SU-DHL-6 (cell line): ENCODE measurements around the gene SPA17.

Experiments
- H2AFZ ChIP-seq: fragments of 200-600 bp; sonication (generic); 2 replicates; pipeline ENCODE4 v1.6.1; 2014; ENCODE audit warnings: low read depth, mild to moderate bottlenecking, moderate library complexity, mixed read lengths, antibody characterized with exemption, low read length; ENCODE audit not compliant: severe bottlenecking
- H3F3A ChIP-seq: fragments of 200-600 bp; shearing (Covaris generic); 2 replicates; pipeline ENCODE4 v1.6.0; 2016; ENCODE audit warnings: antibody characterized with exemption, mild to moderate bottlenecking; ENCODE audit not compliant: insufficient read depth
- H3K27ac ChIP-seq: fragments of 200-600 bp; sonication (generic); 2 replicates; pipeline ENCODE4 v1.5.1; 2016; ENCODE audit warnings: low read depth, mild to moderate bottlenecking, low read length, moderate library complexity, mixed read lengths
- H3K27me3 ChIP-seq: fragments of 200-600 bp; sonication (generic), shearing (Covaris generic); 2 replicates; pipeline ENCODE4 v1.6.0; 2014; ENCODE audit warnings: mild to moderate bottlenecking, low read length
- H3K36me3 ChIP-seq: fragments of 200-600 bp; sonication (generic); 2 replicates; pipeline ENCODE4 v1.6.1; 2014; ENCODE audit warnings: mild to moderate bottlenecking, low read length, mixed read lengths
- H3K4me2 ChIP-seq: fragments of 300-600, 200-600 bp; shearing (Covaris generic), sonication (generic); 2 replicates; pipeline ENCODE4 v1.6.0; 2014; ENCODE audit warnings: low read length, low read depth, mild to moderate bottlenecking; ENCODE audit not compliant: poor library complexity, severe bottlenecking
- H3K4me3 ChIP-seq: fragments of 200-600 bp; sonication (generic); 2 replicates; pipeline ENCODE4 v1.5.1; 2014; ENCODE audit warnings: antibody characterized with exemption, low read length, mild to moderate bottlenecking, mixed read lengths; ENCODE audit not compliant: insufficient read depth, poor library complexity, severe bottlenecking
- H3K79me2 ChIP-seq: fragments of 200-600 bp; sonication (generic); 2 replicates; pipeline ENCODE4 v1.6.1; 2014; ENCODE audit warnings: mild to moderate bottlenecking, low read length, moderate library complexity; ENCODE audit not compliant: insufficient read depth
- H3K9ac ChIP-seq: fragments of 200-600 bp; sonication (generic); 2 replicates; pipeline ENCODE4 v1.7.0; 2014; ENCODE audit warnings: mild to moderate bottlenecking, low read length
- H3K9me2 ChIP-seq: fragments of 200-600 bp; sonication (generic); replicated peaks from 2 replicates; pipeline ENCODE4 v1.6.1; 2014; ENCODE audit warnings: low read length; ENCODE audit not compliant: insufficient read depth
- H3K9me3 ChIP-seq: fragments of 200-600 bp; sonication (generic); 2 replicates; pipeline ENCODE4 v1.6.1; 2014; ENCODE audit warnings: low read length, mixed read lengths; ENCODE audit not compliant: insufficient read depth
- H4K20me1 ChIP-seq: fragments of 200-600 bp; sonication (generic); 2 replicates; pipeline ENCODE4 v1.6.1; 2014; ENCODE audit warnings: low read depth, mild to moderate bottlenecking, antibody characterized with exemption, low read length, moderate library complexity, mixed read lengths
- CTCF ChIP-seq: fragments of 200-600 bp; sonication (generic); IDR thresholded peaks from one replicate; pipeline ENCODE4 v1.5.1; 2017; ENCODE audit warnings: antibody characterized with exemption, mild to moderate bottlenecking, low read length, moderate library complexity; ENCODE audit not compliant: insufficient read depth, poor library complexity, severe bottlenecking
- EZH2phosphoT487 ChIP-seq: fragments of 200-600 bp; sonication (generic), shearing (Covaris generic); conservative IDR thresholded peaks from 2 replicates; pipeline ENCODE4 v1.6.1; 2018; ENCODE audit warnings: mild to moderate bottlenecking, antibody characterized with exemption, low read length, moderate library complexity, mixed read lengths

SPA17 gene

GRCh38 chr11:124648610-124649009, 25.1 kb upstream of the SPA17 start:
- Histone ChIP-seq H3K27me3 (no peaks in the 10 kb centered on the region), H3K36me3 (no peaks in the 10 kb centered on the region), H3K4me2 (no peak overlapping the region), H4K20me1 (no peaks in the 10 kb centered on the region), H3K9me2 (no peaks in the 10 kb centered on the region), H3K9ac (no peak overlapping the region), H3K79me2 (no peaks in the 10 kb centered on the region), H3K9me3 (no peaks in the 10 kb centered on the region), H3F3A (no peaks in the 10 kb centered on the region), H2AFZ (no peak overlapping the region), H3K4me3 (no peak overlapping the region), H3K27ac (no peak overlapping the region)
- TF ChIP-seq EZH2phosphoT487 (no peak), CTCF (no peak)

GRCh38 chr11:124656774-124657630, 16.7 kb upstream of the SPA17 start:
- Histone ChIP-seq H2AFZ (no peak overlapping the region), H3K9me3 (no peaks in the 10 kb centered on the region), H3F3A (no peaks in the 10 kb centered on the region), H3K4me3 (no peak overlapping the region), H3K79me2 (no peaks in the 10 kb centered on the region), H3K36me3 (no peaks in the 10 kb centered on the region), H3K9me2 (no peaks in the 10 kb centered on the region), H3K9ac (no peak overlapping the region), H3K4me2 (no peak overlapping the region), H4K20me1 (no peaks in the 10 kb centered on the region), H3K27me3 (no peaks in the 10 kb centered on the region), H3K27ac (no peak overlapping the region)
- TF ChIP-seq CTCF (no peak), EZH2phosphoT487 (no peak)

- no peaks in the 10 kb centered on the region for H3F3A ChIP-seq
- no peak for TF ChIP-seq EZH2phosphoT487
- H3K27ac ChIP-seq = no peak overlapping the region
- no peak overlapping the region for H3K4me3 ChIP-seq
- H2AFZ ChIP-seq = no peak overlapping the region
- H4K20me1 ChIP-seq = no peaks in the 10 kb centered on the region
- no peaks in the 10 kb centered on the region for H3K27me3 ChIP-seq
- H3K4me2 ChIP-seq = no peak overlapping the region
- no peaks in the 10 kb centered on the region for H3K36me3 ChIP-seq
- no peaks in the 10 kb centered on the region for H3K9me2 ChIP-seq
- H3K9ac ChIP-seq = no peak overlapping the region
- H3K79me2 ChIP-seq = no peaks in the 10 kb centered on the region
- no peaks in the 10 kb centered on the region for H3K9me3 ChIP-seq
Observed at GRCh38 chr11:124657904-124658303, 15.8 kb upstream of the SPA17 start.

- H3F3A ChIP-seq = no peaks in the 10 kb centered on the region
Observed at GRCh38 chr11:124658501-124658900, 15.2 kb upstream of the SPA17 start.

More at GRCh38 chr11:124658501-124658900, 15.2 kb upstream of the SPA17 start:
- TF ChIP-seq CTCF (no peak), EZH2phosphoT487 (no peak)
- Histone ChIP-seq H3K27me3 (no peaks in the 10 kb centered on the region), H3K9ac (no peak overlapping the region), H3K79me2 (no peaks in the 10 kb centered on the region), H3K4me3 (no peak overlapping the region), H3K4me2 (no peak overlapping the region), H3K9me3 (no peaks in the 10 kb centered on the region), H3K27ac (no peak overlapping the region), H4K20me1 (no peaks in the 10 kb centered on the region), H3K9me2 (no peaks in the 10 kb centered on the region), H2AFZ (no peak overlapping the region), H3K36me3 (no peaks in the 10 kb centered on the region)
